ENCODE data around the gene UVRAG.
"Not testable (repeated sequence)": the region's sequence is repeated elsewhere in the genome, so short reads cannot be mapped to it uniquely, and the experiment has no call there.

UVRAG gene

GRCh38 chr11:75921808-75922207, 106.8 kb downstream of the UVRAG start:
- no peak for DNase-seq (ENCODE audit: low spot score)

GRCh38 chr11:75924966-75925784, 110.2 kb downstream of the UVRAG start:
- DNase-seq (ENCODE audit: low spot score): no peak

- no peak for DNase-seq (ENCODE audit: low spot score)
Measured at GRCh38 chr11:75925785-75926164, 110.8 kb downstream of the UVRAG start.

GRCh38 chr11:75929706-75930105, 114.7 kb downstream of the UVRAG start:
- no peak for DNase-seq (ENCODE audit: low spot score)

GRCh38 chr11:75930534-75930933, 115.5 kb downstream of the UVRAG start:
- DNase-seq (ENCODE audit: low spot score): no peak

GRCh38 chr11:75931124-75931523, 116.1 kb downstream of the UVRAG start:
- no peak for DNase-seq (ENCODE audit: low spot score)

GRCh38 chr11:75933736-75934135, 118.7 kb downstream of the UVRAG start:
- not testable (repeated sequence) for DNase-seq (ENCODE audit: low spot score)

GRCh38 chr11:75934851-75935250, 119.8 kb downstream of the UVRAG start:
- no peak for DNase-seq (ENCODE audit: low spot score)

GRCh38 chr11:75938543-75938942, 123.5 kb downstream of the UVRAG start:
- DNase-seq (ENCODE audit: low spot score): no peak

GRCh38 chr11:75939516-75939915, 124.5 kb downstream of the UVRAG start:
- DNase-seq (ENCODE audit: low spot score): no peak

- DNase-seq (ENCODE audit: low spot score): no peak
Measured at GRCh38 chr11:75939992-75940391, 125.0 kb downstream of the UVRAG start.

- DNase-seq (ENCODE audit: low spot score): no peak
Measured at GRCh38 chr11:75940911-75941310, 125.9 kb downstream of the UVRAG start.

GRCh38 chr11:75944515-75944914, 129.5 kb downstream of the UVRAG start:
- DNase-seq (ENCODE audit: low spot score): no peak

GRCh38 chr11:75945446-75945845, 130.4 kb downstream of the UVRAG start:
- no peak for DNase-seq (ENCODE audit: low spot score)

GRCh38 chr11:75945947-75946346, 130.9 kb downstream of the UVRAG start:
- DNase-seq (ENCODE audit: low spot score): no peak

GRCh38 chr11:75946531-75947530, 131.8 kb downstream of the UVRAG start:
- no peak for DNase-seq (ENCODE audit: low spot score)

- no peak for DNase-seq (ENCODE audit: low spot score)
Measured at GRCh38 chr11:75949023-75949672, 134.1 kb downstream of the UVRAG start.

- no peak for DNase-seq (ENCODE audit: low spot score)
Measured at GRCh38 chr11:75950141-75950540, 135.1 kb downstream of the UVRAG start.

GRCh38 chr11:75954039-75954438, 139.0 kb downstream of the UVRAG start:
- no peak for DNase-seq (ENCODE audit: low spot score)

GRCh38 chr11:75955443-75955842, 140.4 kb downstream of the UVRAG start:
- no peak for DNase-seq (ENCODE audit: low spot score)

- no peak for DNase-seq (ENCODE audit: low spot score)
Measured at GRCh38 chr11:75959540-75959939, 144.5 kb downstream of the UVRAG start.

GRCh38 chr11:75964071-75964470, 149.1 kb downstream of the UVRAG start:
- no peak for DNase-seq (ENCODE audit: low spot score)

All from germinal center (tissue), 1 donor.